Epithelial cell of prostate (primary cell): ENCODE data around the gene CCN5.

ENCODE experiments used
- DNase-seq: peaks from one replicate; pipeline ENCODE4 v3.0.0-alpha.2; 2011; ENCODE audit warnings: low read depth, low spot score
- H3K27ac ChIP-seq: fragments of 450-650 bp; 2 replicates; pipeline ENCODE4 v1.5.1; 2017; ENCODE audit warnings: mild to moderate bottlenecking

CCN5 gene

GRCh38 chr20:44714102-44714700 lies 968 bp upstream of the CCN5 start:
- no peak overlapping the region for H3K27ac ChIP-seq
- DNase-seq = no peak

- no peak overlapping the region for H3K27ac ChIP-seq
- no peak for DNase-seq
These were observed 535 bp downstream of the CCN5 start for GRCh38 chr20:44715499-44716308.

GRCh38 chr20:44716309-44717106 lies 1.3 kb downstream of the CCN5 start:
- DNase-seq = no peak
- H3K27ac ChIP-seq = no peak overlapping the region

- DNase-seq = no peak
- H3K27ac ChIP-seq = no peak overlapping the region
These were observed 2.8 kb downstream of the CCN5 start for GRCh38 chr20:44717986-44718385.

GRCh38 chr20:44719841-44720240 lies 4.7 kb downstream of the CCN5 start:
- DNase-seq = no peak
- H3K27ac ChIP-seq = no peak overlapping the region

- no peak for DNase-seq
- peak overlapping the region; percentile 65 for H3K27ac ChIP-seq
These were observed 5.4 kb downstream of the CCN5 start for GRCh38 chr20:44720621-44720996.

GRCh38 chr20:44720997-44721784 lies 6.0 kb downstream of the CCN5 start:
- DNase-seq = peak; percentile 53
- H3K27ac ChIP-seq = peak overlapping the region; percentile 65

- H3K27ac ChIP-seq = peak overlapping the region; percentile 65
- no peak for DNase-seq
These were observed 6.6 kb downstream of the CCN5 start for GRCh38 chr20:44721785-44722054.

- no peak for DNase-seq
- no peak overlapping the region for H3K27ac ChIP-seq
These were observed 7.8 kb downstream of the CCN5 start for GRCh38 chr20:44722990-44723389.

GRCh38 chr20:44723391-44723790 lies 8.2 kb downstream of the CCN5 start:
- DNase-seq = no peak
- no peak overlapping the region for H3K27ac ChIP-seq

- no peak for DNase-seq
- H3K27ac ChIP-seq = no peak overlapping the region
These were observed 8.7 kb downstream of the CCN5 start for GRCh38 chr20:44723798-44724362.

GRCh38 chr20:44724423-44725091 lies 9.4 kb downstream of the CCN5 start:
- no peak overlapping the region for H3K27ac ChIP-seq
- no peak for DNase-seq

GRCh38 chr20:44725837-44726236 lies 10.7 kb downstream of the CCN5 start:
- no peak for DNase-seq
- no peak overlapping the region for H3K27ac ChIP-seq

GRCh38 chr20:44727039-44727438 lies 11.9 kb downstream of the CCN5 start:
- no peak for DNase-seq
- no peak overlapping the region for H3K27ac ChIP-seq

- H3K27ac ChIP-seq = no peak overlapping the region
- DNase-seq = no peak
These were observed 12.5 kb downstream of the CCN5 start for GRCh38 chr20:44727651-44728050.

- H3K27ac ChIP-seq = peak overlapping the region; percentile 32
- DNase-seq = peak; percentile 64
These were observed 13.8 kb downstream of the CCN5 start for GRCh38 chr20:44728801-44729443.

- peak overlapping the region; percentile 52 for H3K27ac ChIP-seq
- DNase-seq = peak; percentile 74
These were observed 15.3 kb downstream of the CCN5 start for GRCh38 chr20:44730441-44730840.

GRCh38 chr20:44731657-44732056 lies 16.5 kb downstream of the CCN5 start:
- DNase-seq = no peak
- H3K27ac ChIP-seq = no peak overlapping the region

- H3K27ac ChIP-seq = no peak overlapping the region
- DNase-seq = no peak
These were observed 17.2 kb downstream of the CCN5 start for GRCh38 chr20:44732327-44732726.
